Right cardiac atrium (tissue), 5 donors: ENCODE measurements around the gene SND1. TPM values are rescaled to one million over a fixed set of nuclear protein-coding genes. Genes with fewer than 3 reads are reported as not detected.
A peak's percentile ranks its signal among the peaks of the same experiment; 100 is the strongest.
"Not testable (repeated sequence)": the region's sequence is repeated elsewhere in the genome, so short reads cannot be mapped to it uniquely, and the experiment has no call there.

ENCODE experiments used
- ATAC-seq, 2 donors: fragments of 200-7000 bp; cut with Tn5 transposase; one replicate each; pipeline versions ENCODE4 v1.8.0 to v1.9.1; 2020; ENCODE audit warnings: moderate library complexity in 2 of 2, mild to moderate bottlenecking in 1 of 2
- DNase-seq, 3 donors: peaks; one replicate each; pipeline ENCODE4 v3.0.0-alpha.2; 2020
- H3K27ac ChIP-seq: one replicate; pipeline ENCODE4 v1.5.1; 2013; ENCODE audit warnings: mild to moderate bottlenecking, low read length, control low read depth, moderate library complexity
- H3K27me3 ChIP-seq: one replicate; pipeline ENCODE4 v1.6.1; 2013; ENCODE audit not compliant: control insufficient read depth, insufficient read depth
- H3K4me1 ChIP-seq: one replicate; pipeline ENCODE4 v1.6.1; 2013; ENCODE audit warnings: low read length; ENCODE audit not compliant: control insufficient read depth, insufficient read depth
- H3K4me3 ChIP-seq: one replicate; pipeline ENCODE4 v1.5.1; 2013; ENCODE audit warnings: low read length, control low read depth
- H3K9me3 ChIP-seq: one replicate; pipeline ENCODE4 v1.6.1; 2013; ENCODE audit warnings: low read length; ENCODE audit not compliant: control insufficient read depth
- WGBS: extraction: QIAGEN DNeasy Blood & Tissue Kit; methylation state at CpG from one replicate; pipeline ENCODE4 v1.1.7; 2013; 5-methylcytosine and 5-hydroxymethylcytosine counted together
- intact Hi-C, 4 donors: fragments of 100-400 bp; cut with DNase I; formaldehyde crosslinking; loops; one replicate each; pipeline versions ENCODE4 v1.11.0 to v1.14.0; 2022 to 2023
- polyA plus RNA-seq: library from polyadenylated mRNA; stranded (reverse); fragments of 200-250 nt; gene quantifications from one replicate; pipeline ENCODE4 v1.2.3, GENCODE V29; 2013
- total RNA-seq, 4 donors: library from RNA; stranded (reverse); fragmentation: NEBNext Ultra II Directional; extraction: Animal tissue kit (Norgen Biotek cat#: 25700); gene quantifications; one replicate each; pipeline ENCODE4 v1.2.1, GENCODE V29; 2021
- donor health status: healthy with polysubstance abuse.
- donor health status: DM: no; HTN: yes; CAD: no.
- donor health status: DM: no; HTN: no; CAD: no.
- donor health status: DM: no; HTN: yes; CAD: no; lungs with severe emphysema.
- donor health status: DM: yes; HTN: yes; CAD: no.

The SND1 gene
- total and polyA plus RNA-seq, 5 donors: 50.0 to 107 (median 89.3) TPM

DNA sequence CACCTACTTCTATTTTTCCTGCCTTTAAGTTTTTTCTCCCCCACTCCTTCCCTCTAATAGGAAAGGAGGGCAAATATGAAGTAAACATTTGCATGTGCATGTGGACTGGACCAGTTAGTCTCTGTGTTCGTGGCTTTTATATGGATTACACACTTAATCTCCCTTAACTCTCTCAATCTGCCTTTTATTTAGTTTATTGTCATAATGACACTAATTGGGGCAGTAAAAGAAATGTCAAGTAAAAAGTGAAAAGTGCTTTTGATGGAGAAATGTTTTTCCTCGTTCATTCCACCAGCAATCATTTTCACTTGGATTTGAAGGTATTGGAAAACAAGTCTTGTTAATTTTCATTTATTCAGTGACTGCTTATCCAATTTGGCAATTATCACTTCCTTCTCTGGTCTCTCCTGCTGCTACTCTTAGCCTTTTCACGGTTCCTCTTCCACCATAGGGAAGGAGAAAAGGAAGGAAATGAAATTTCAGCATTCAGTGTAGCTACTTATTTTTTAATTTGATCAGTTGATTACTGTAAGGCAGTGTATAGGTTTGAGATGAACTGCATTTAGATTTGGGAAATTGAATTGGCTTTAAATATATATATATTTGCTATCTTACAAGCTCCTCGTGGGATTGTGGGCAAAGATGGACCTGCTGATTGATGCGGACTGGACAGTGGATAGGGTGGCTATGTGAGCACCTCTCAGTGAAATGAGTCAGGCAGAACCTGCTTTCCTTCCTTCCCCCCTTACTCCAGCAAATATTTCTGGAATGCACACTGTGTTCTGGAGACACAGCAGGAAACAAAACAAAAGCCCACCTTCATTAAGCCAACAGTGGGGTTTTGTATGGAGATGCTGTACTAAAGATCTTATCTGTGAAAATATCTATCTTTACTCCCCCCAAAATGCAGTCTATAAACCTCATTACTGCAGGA, 301.7 kb downstream of the SND1 start:
- DNase-seq (no peak), ATAC-seq (no peak)
- Histone ChIP-seq H3K9me3 (no peaks in the 10 kb centered on the region), H3K4me1 (peaks cover 7% of the 10 kb centered on the region), H3K4me3 (no peak overlapping the region), H3K27ac (no peak overlapping the region), H3K27me3 (no peaks in the 10 kb centered on the region)
- intact Hi-C loops: no loop called here
- 77% methylated on average over 5 of the region's 5 CpGs for WGBS

- no peak for DNase-seq
- WGBS: 60% methylated on average over 2 of the region's 2 CpGs
These were observed 302.4 kb downstream of the SND1 start for GRCh38 chr7:127954357-127954748.

GRCh38 chr7:127955051-127955531, 303.1 kb downstream of the SND1 start:
- Histone ChIP-seq H3K27ac (no peak overlapping the region), H3K9me3 (no peaks in the 10 kb centered on the region), H3K4me3 (no peak overlapping the region), H3K27me3 (no peaks in the 10 kb centered on the region), H3K4me1 (peaks cover 7% of the 10 kb centered on the region)
- 75% methylated on average over 7 of the region's 7 CpGs for WGBS
- ATAC-seq (no peak), DNase-seq (no peak)
- intact Hi-C loops: no loop called here

More at GRCh38 chr7:127954357-127954748, 302.4 kb downstream of the SND1 start:
- H3K27me3 ChIP-seq: no peaks in the 10 kb centered on the region
- intact Hi-C loops: no loop called here
- no peak overlapping the region for H3K4me3 ChIP-seq
- H3K9me3 ChIP-seq: no peaks in the 10 kb centered on the region
- no peak for ATAC-seq
- H3K4me1 ChIP-seq: peaks cover 7% of the 10 kb centered on the region
- H3K27ac ChIP-seq: no peak overlapping the region

- Histone ChIP-seq H3K27ac (no peak overlapping the region), H3K4me1 (peaks cover 7% of the 10 kb centered on the region), H3K4me3 (no peak overlapping the region), H3K9me3 (no peaks in the 10 kb centered on the region), H3K27me3 (no peaks in the 10 kb centered on the region)
- DNase-seq (no peak), ATAC-seq (no peak)
- 86% methylated on average over 5 of the region's 5 CpGs for WGBS
- intact Hi-C loops: no loop called here
These were observed 305.9 kb downstream of the SND1 start for GRCh38 chr7:127957886-127958285.

DNA sequence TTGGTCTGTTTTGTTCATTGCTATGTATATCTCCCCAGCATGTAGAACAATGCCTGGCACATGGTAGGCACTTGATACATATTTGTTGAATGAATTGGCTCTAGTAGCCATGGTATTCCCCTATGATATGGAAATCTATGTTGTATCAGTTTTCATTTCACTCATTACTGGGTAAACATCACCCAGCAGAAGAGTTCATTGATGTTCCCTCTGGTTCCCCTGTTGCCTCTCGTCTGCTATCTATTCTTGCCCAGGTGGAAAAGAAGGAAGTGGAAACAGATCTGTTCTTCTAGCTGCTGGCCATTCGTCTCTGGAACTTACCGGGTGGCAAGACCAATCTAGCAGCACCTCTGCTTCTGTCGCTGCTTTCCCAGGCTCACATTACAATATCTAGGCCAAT, 307.8 kb downstream of the SND1 start:
- Histone ChIP-seq H3K27ac (no peak overlapping the region), H3K4me1 (peaks cover 4% of the 10 kb centered on the region), H3K9me3 (no peaks in the 10 kb centered on the region), H3K27me3 (no peaks in the 10 kb centered on the region), H3K4me3 (no peak overlapping the region)
- intact Hi-C loops: no loop called here
- WGBS: 93% methylated on average over 4 of the region's 4 CpGs
- DNase-seq (no peak), ATAC-seq (no peak)

DNA sequence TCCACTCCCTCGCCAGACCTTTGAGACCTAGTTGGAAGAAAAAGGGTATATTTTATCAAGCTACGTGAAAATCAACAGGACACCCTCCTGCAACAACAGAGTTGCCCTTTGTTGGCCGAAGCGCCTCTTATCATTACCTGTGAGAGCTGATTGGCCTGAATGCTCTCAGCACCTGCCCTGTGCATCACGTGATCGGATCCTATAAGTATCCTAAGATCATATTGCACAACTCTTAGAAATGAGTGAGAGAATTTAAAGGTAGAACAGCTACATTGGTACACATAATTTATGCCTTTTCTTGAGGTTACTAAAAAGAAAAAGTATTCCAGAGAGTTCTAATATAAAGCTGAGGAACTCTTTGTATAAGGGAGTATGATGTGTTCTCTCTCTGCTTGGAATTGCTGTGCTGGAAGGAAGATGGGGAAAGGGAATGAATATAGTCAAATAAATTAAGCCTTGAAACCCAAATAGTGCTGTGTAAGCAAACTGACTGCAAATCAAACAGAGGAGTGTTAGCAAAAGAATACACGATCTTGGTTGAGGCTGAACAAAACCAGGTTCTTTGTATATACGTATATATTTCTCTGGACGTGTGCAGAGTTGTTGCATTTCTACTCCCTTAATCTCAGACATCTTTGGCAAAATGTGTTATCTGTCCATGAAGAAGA, 309.9 kb downstream of the SND1 start:
- Histone ChIP-seq H3K27me3 (no peaks in the 10 kb centered on the region), H3K27ac (no peak overlapping the region), H3K9me3 (no peaks in the 10 kb centered on the region), H3K4me3 (no peak overlapping the region), H3K4me1 (no peaks in the 10 kb centered on the region)
- intact Hi-C loops: no loop called here
- ATAC-seq (no peak), DNase-seq (no peak)
- 85% methylated on average over 9 of the region's 9 CpGs for WGBS

DNA sequence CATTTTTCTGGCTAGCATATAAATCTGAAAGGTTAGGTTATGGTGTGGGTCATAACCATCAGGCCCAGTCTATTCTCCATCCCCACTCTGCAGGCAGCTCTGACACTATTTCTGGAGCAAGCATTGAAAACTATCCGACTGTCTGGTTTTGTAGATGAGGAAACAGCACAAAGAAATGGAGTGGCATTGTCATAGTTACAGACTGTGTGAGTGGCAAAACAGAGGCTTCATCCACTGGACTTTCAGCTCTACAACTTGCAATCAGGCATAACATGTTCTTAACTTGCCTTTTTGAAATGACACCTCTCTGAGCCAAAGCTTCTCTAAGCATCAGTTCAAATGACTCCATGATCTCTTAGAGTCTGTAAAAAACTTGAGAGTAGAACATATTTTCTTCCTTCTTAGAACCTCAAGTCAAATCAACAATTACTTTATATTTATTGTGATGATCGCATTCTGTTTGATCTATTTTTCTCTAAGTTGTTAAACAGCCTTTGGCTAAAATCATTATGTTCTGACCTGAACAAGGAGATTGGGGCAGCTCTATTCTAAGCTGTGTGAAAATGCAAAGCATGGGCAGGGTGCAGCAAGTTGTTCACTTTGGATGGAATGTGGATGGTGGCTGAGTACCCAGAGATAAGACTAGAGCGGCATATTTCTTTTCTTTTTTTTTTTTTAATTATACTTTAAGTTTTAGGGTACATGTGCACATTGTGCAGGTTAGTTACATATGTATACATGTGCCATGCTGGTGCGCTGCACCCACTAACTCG, 310.8 kb downstream of the SND1 start:
- WGBS: 85% methylated on average over 5 of the region's 5 CpGs

GRCh38 chr7:127963850-127964249, 311.9 kb downstream of the SND1 start:
- H3K4me1 ChIP-seq, intact Hi-C loops, H3K27ac ChIP-seq, DNase-seq, H3K4me3 ChIP-seq, H3K27me3 ChIP-seq, H3K9me3 ChIP-seq, ATAC-seq: not testable (repeated sequence)
- 92% methylated on average over 1 of the region's 1 CpG for WGBS

More for the DNA sequence above, 310.8 kb downstream of the SND1 start:
- Histone ChIP-seq H3K27me3 (no peaks in the 10 kb centered on the region), H3K27ac (no peak overlapping the region), H3K4me1 (no peaks in the 10 kb centered on the region), H3K9me3 (no peaks in the 10 kb centered on the region), H3K4me3 (no peak overlapping the region)
- intact Hi-C loops: no loop called here
- ATAC-seq (no peak), DNase-seq (no peak)

GRCh38 chr7:127967281-127967680, 315.3 kb downstream of the SND1 start:
- intact Hi-C loops: no loop called here
- DNase-seq (no peak), ATAC-seq (no peak)
- 70% methylated on average over 2 of the region's 2 CpGs for WGBS
- Histone ChIP-seq H3K9me3 (no peaks in the 10 kb centered on the region), H3K4me1 (peaks cover 4% of the 10 kb centered on the region), H3K27ac (no peak overlapping the region), H3K27me3 (no peaks in the 10 kb centered on the region), H3K4me3 (no peak overlapping the region)

DNA sequence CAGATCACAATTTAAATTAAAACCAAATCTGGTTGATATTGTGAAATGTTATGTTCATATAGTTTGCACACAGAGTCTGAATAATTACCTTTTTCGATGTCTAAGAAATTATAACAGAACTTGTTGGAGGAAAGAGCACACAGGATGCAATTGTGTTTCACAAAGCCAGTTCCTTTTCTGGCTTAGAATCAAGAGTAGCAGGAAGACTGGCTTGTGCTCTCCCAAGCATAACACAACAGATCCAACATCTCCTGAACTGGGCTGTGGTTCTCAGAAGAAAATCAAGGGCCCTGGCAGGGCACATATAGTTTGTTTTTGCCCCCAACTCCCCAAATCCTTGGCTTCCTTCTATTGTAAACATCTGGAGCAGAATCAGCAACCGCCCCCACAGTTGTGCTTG, 316.6 kb downstream of the SND1 start:
- ATAC-seq (peak; percentile 83 to 85), DNase-seq (no peak)
- no peak overlapping the region for H3K4me3 ChIP-seq
- intact Hi-C loops: no loop called here
- H3K27ac ChIP-seq: no peak overlapping the region
- H3K4me1 ChIP-seq: peaks cover 4% of the 10 kb centered on the region
- WGBS: 48% methylated on average over 2 of the region's 2 CpGs
- H3K27me3 ChIP-seq: no peaks in the 10 kb centered on the region
- no peaks in the 10 kb centered on the region for H3K9me3 ChIP-seq

DNA sequence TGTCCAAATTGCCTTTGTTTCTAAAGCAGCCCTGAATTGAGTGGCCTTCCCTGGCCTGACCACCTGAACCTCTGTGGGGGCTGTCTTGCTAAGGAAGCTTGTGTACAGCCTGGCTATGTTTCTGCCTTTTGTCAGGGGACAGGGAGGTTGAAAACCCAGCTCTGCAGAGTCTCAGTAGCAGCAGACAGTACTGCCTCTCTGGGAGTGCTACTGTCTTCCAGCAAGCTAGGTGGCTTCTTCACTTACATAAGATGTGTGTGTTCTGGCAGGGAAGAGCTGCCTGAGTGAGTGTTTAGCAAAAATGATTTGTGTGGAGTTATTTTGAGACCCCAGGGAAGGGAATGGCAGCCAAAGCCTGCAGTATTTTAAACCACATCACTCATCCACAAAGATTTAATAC, 321.8 kb downstream of the SND1 start:
- Histone ChIP-seq H3K4me1 (peaks cover 8% of the 10 kb centered on the region), H3K9me3 (no peaks in the 10 kb centered on the region), H3K27me3 (no peaks in the 10 kb centered on the region), H3K4me3 (no peak overlapping the region), H3K27ac (no peak overlapping the region)
- intact Hi-C loops: no loop called here
- ATAC-seq (no peak), DNase-seq (no peak)
